HEK293 (cell line): Measurements from ENCODE around the gene UTP14C.

ENCODE experiments used
- CTCF ChIA-PET: fragments of 350-600 bp; formaldehyde crosslinking; extraction: SDS; loops from one replicate; lab custom pipeline; 2021; ENCODE audit warnings: antibody characterized with exemption; lab: Yijun Ruan, JAX
- POLR2A ChIA-PET: fragments of 300-600 bp; formaldehyde crosslinking; extraction: SDS; loops from one replicate; lab custom pipeline; 2020; ENCODE audit warnings: antibody characterized with exemption, inconsistent platforms; lab: Yijun Ruan, JAX
- H3K27ac ChIP-seq: fragments of 200-500 bp; sonication (Bioruptor generic); 2 replicates; pipeline ENCODE4 v1.5.1; 2014; ENCODE audit warnings: low read depth, low read length, control low read depth, inconsistent platforms; ENCODE audit errors: extremely low read depth
- H3K36me3 ChIP-seq, 2 experiments: fragments of 200-500 bp in 1 of 2; sonication (Bioruptor generic) in 1 of 2; 1 replicate in 1 of 2; 2 replicates in 1 of 2; pipeline ENCODE4 v1.5.1; 2014 to 2017; ENCODE audit warnings: inconsistent platforms in 2 of 2, low read length in 2 of 2; ENCODE audit not compliant: control insufficient read depth in 2 of 2, insufficient read depth in 1 of 2
- H3K4me1 ChIP-seq: fragments of 200-500 bp; sonication (Bioruptor generic); 2 replicates; pipeline ENCODE4 v1.5.1; 2014; ENCODE audit warnings: mild to moderate bottlenecking, low read length, inconsistent platforms; ENCODE audit not compliant: control insufficient read depth, insufficient read depth
- H3K4me3 ChIP-seq: 2 replicates; pipeline ENCODE4 v1.5.1; 2011; ENCODE audit warnings: low read depth, mild to moderate bottlenecking, control low read depth, low read length, moderate library complexity
- H3K9me3 ChIP-seq: fragments of 200-500 bp; sonication (Bioruptor generic); 2 replicates; pipeline ENCODE4 v1.5.1; 2014; ENCODE audit warnings: low read depth, low read length, inconsistent platforms; ENCODE audit not compliant: control insufficient read depth, insufficient read depth
- BCL11A ChIP-seq: fragments of 450-650 bp; formaldehyde crosslinking; IDR thresholded peaks from 2 replicates; pipeline ENCODE4 v1.5.1; 2016; ENCODE audit warnings: low read depth, missing biosample characterization, missing genetic modification characterization
- BCL11B ChIP-seq: fragments of 450-650 bp; formaldehyde crosslinking; IDR thresholded peaks from 2 replicates; pipeline ENCODE4 v1.5.1; 2016; ENCODE audit warnings: low read depth, missing biosample characterization, missing genetic modification characterization
- GLIS1 ChIP-seq: fragments of 450-650 bp; formaldehyde crosslinking; IDR thresholded peaks from 2 replicates; pipeline ENCODE4 v1.5.1; 2016; ENCODE audit warnings: missing biosample characterization, missing genetic modification characterization
- GLIS2 ChIP-seq: fragments of 450-650 bp; formaldehyde crosslinking; IDR thresholded peaks from 2 replicates; pipeline ENCODE4 v1.5.1; 2016; ENCODE audit warnings: missing biosample characterization, missing genetic modification characterization
- KLF10 ChIP-seq: fragments of 450-650 bp; IDR thresholded peaks from 2 replicates; pipeline ENCODE4 v1.5.1; 2018; ENCODE audit warnings: missing biosample characterization, mild to moderate bottlenecking, missing genetic modification characterization
- MYNN ChIP-seq: fragments of 450-650 bp; formaldehyde crosslinking; IDR thresholded peaks from 2 replicates; pipeline ENCODE4 v1.5.1; 2016; ENCODE audit warnings: missing biosample characterization, missing genetic modification characterization, borderline replicate concordance
- ZFP3 ChIP-seq: fragments of 450-650 bp; formaldehyde crosslinking; IDR thresholded peaks from 2 replicates; pipeline ENCODE4 v1.5.1; 2016; ENCODE audit warnings: low read depth, missing biosample characterization, missing genetic modification characterization
- ZNF121 ChIP-seq: fragments of 450-650 bp; formaldehyde crosslinking; IDR thresholded peaks from 2 replicates; pipeline ENCODE4 v1.5.1; 2016; ENCODE audit warnings: missing biosample characterization, missing genetic modification characterization
- ZNF146 ChIP-seq: fragments of 450-650 bp; formaldehyde crosslinking; IDR thresholded peaks from 2 replicates; pipeline ENCODE4 v1.5.1; 2016; ENCODE audit warnings: missing biosample characterization, missing genetic modification characterization
- ZNF214 ChIP-seq: fragments of 450-650 bp; formaldehyde crosslinking; IDR thresholded peaks from 2 replicates; pipeline ENCODE4 v1.5.1; 2017; ENCODE audit warnings: missing biosample characterization, mild to moderate bottlenecking, missing genetic modification characterization, borderline replicate concordance
- ZNF221 ChIP-seq: fragments of 450-650 bp; formaldehyde crosslinking; IDR thresholded peaks from 2 replicates; pipeline ENCODE4 v1.5.1; 2017; ENCODE audit warnings: missing biosample characterization, missing genetic modification characterization, borderline replicate concordance
- ZNF302 ChIP-seq: fragments of 450-650 bp; formaldehyde crosslinking; IDR thresholded peaks from 2 replicates; pipeline ENCODE4 v1.5.1; 2016; ENCODE audit warnings: missing biosample characterization, missing genetic modification characterization, low read depth
- ZNF426 ChIP-seq: fragments of 450-650 bp; formaldehyde crosslinking; IDR thresholded peaks from 2 replicates; pipeline ENCODE4 v1.5.1; 2017; ENCODE audit warnings: missing biosample characterization, missing genetic modification characterization, mild to moderate bottlenecking, inconsistent platforms, moderate library complexity
- ZNF521 ChIP-seq: fragments of 450-650 bp; formaldehyde crosslinking; IDR thresholded peaks from 2 replicates; pipeline ENCODE4 v1.5.1; 2017; ENCODE audit warnings: missing biosample characterization, mild to moderate bottlenecking, missing genetic modification characterization
- ZNF571 ChIP-seq: fragments of 450-650 bp; formaldehyde crosslinking; IDR thresholded peaks from 2 replicates; pipeline ENCODE4 v1.5.0; 2017; ENCODE audit warnings: missing biosample characterization, missing genetic modification characterization
- ZNF624 ChIP-seq: fragments of 450-650 bp; formaldehyde crosslinking; IDR thresholded peaks from 2 replicates; pipeline ENCODE4 v1.5.1; 2017; ENCODE audit warnings: missing biosample characterization, missing genetic modification characterization
- ZNF629 ChIP-seq: fragments of 450-650 bp; formaldehyde crosslinking; IDR thresholded peaks from 2 replicates; pipeline ENCODE4 v1.5.1; 2017; ENCODE audit warnings: missing biosample characterization, missing genetic modification characterization
- TF ChIP-seq, protein P1 (sequence below): fragments of 450-650 bp; IDR thresholded peaks from 2 replicates; pipeline ENCODE4 v1.5.1; 2018; ENCODE audit warnings: missing biosample characterization, missing genetic modification characterization
- TF ChIP-seq, protein P2 (sequence below): fragments of 450-650 bp; formaldehyde crosslinking; IDR thresholded peaks from 2 replicates; pipeline ENCODE4 v1.5.1; 2016; ENCODE audit warnings: missing biosample characterization, missing genetic modification characterization
- TF ChIP-seq, protein P3 (sequence below): fragments of 450-650 bp; formaldehyde crosslinking; IDR thresholded peaks from 2 replicates; pipeline ENCODE4 v1.5.1; 2016; ENCODE audit warnings: missing biosample characterization, missing genetic modification characterization
- TF ChIP-seq, protein P4 (sequence below): fragments of 450-650 bp; formaldehyde crosslinking; IDR thresholded peaks from 2 replicates; pipeline ENCODE4 v1.5.1; 2016; ENCODE audit warnings: missing biosample characterization, missing genetic modification characterization
- TF ChIP-seq, protein P5 (sequence below): fragments of 450-650 bp; formaldehyde crosslinking; IDR thresholded peaks from 2 replicates; pipeline ENCODE4 v1.5.1; 2016; ENCODE audit warnings: missing biosample characterization, missing genetic modification characterization

Gene UTP14C

DNA sequence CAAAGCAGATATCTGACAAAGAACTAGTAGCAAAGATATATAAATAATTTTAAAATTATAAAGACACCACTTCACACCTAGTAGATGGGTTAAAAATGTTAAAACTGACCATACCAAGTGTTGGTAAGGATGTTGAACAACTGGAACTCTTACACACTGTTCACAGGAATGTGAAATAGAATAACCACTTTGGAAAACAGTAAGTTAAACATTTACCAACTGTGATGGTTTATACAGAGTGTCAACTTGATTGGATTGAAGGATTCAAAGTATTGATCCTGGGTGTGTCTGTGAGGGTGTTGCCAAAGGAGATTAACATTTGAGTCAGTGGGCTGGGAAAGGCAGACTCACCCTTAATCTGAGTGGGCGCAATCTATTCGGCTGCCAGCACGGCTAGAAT is 19.2 kb downstream of the UTP14C start (continued):
- TF ChIP-seq, protein P1, sequence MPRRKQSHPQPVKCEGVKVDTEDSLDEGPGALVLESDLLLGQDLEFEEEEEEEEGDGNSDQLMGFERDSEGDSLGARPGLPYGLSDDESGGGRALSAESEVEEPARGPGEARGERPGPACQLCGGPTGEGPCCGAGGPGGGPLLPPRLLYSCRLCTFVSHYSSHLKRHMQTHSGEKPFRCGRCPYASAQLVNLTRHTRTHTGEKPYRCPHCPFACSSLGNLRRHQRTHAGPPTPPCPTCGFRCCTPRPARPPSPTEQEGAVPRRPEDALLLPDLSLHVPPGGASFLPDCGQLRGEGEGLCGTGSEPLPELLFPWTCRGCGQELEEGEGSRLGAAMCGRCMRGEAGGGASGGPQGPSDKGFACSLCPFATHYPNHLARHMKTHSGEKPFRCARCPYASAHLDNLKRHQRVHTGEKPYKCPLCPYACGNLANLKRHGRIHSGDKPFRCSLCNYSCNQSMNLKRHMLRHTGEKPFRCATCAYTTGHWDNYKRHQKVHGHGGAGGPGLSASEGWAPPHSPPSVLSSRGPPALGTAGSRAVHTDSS: no peak
- TF ChIP-seq BCL11A (no peak), ZNF624 (tag by site-specific recombination) (no peak), GLIS2 (tag by site-specific recombination) (no peak), ZNF521 (tag by site-specific recombination) (no peak), BCL11B (tag by site-specific recombination) (no peak), ZNF221 (no peak)
- TF ChIP-seq, protein P2, sequence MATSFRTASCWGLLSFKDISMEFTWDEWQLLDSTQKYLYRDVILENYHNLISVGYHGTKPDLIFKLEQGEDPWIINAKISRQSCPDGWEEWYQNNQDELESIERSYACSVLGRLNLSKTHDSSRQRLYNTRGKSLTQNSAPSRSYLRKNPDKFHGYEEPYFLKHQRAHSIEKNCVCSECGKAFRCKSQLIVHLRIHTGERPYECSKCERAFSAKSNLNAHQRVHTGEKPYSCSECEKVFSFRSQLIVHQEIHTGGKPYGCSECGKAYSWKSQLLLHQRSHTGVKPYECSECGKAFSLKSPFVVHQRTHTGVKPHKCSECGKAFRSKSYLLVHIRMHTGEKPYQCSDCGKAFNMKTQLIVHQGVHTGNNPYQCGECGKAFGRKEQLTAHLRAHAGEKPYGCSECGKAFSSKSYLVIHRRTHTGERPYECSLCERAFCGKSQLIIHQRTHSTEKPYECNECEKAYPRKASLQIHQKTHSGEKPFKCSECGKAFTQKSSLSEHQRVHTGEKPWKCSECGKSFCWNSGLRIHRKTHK (tag by site-specific recombination): no peak
- TF ChIP-seq, protein P3, sequence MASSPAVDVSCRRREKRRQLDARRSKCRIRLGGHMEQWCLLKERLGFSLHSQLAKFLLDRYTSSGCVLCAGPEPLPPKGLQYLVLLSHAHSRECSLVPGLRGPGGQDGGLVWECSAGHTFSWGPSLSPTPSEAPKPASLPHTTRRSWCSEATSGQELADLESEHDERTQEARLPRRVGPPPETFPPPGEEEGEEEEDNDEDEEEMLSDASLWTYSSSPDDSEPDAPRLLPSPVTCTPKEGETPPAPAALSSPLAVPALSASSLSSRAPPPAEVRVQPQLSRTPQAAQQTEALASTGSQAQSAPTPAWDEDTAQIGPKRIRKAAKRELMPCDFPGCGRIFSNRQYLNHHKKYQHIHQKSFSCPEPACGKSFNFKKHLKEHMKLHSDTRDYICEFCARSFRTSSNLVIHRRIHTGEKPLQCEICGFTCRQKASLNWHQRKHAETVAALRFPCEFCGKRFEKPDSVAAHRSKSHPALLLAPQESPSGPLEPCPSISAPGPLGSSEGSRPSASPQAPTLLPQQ (tag by site-specific recombination): no peak

DNA sequence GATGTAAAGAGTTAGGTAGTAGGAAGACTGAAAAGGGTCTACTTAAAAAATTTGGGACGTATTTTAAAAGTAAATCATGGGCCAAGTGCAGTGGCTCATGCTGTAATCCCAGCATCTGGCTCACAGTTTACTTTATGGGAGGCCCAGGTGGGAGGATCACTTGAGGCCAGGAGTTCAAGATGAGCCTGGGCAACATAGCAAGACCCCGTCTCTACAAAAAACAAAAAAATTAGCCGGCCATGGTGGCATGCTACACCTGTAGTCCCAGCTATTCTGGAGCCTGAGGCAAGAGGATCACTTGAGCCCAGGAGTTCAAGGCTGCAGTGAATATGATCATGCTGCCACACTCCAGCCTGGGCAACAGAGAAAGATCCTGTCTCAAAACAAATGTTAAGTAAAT is 23.0 kb downstream of the UTP14C start:
- Histone ChIP-seq H3K4me1 (no peaks in the 10 kb centered on the region), H3K36me3 (no peaks in the 10 kb centered on the region), H3K27ac (no peak overlapping the region), H3K9me3 (no peaks in the 10 kb centered on the region), H3K4me3 (no peak overlapping the region)
- peak; percentile 66 for TF ChIP-seq ZNF121 (tag by site-specific recombination)
- TF ChIP-seq KLF10 (tag by site-specific recombination): no peak
- POLR2A ChIA-PET: no interaction called here
- CTCF ChIA-PET: no interaction called here

DNA sequence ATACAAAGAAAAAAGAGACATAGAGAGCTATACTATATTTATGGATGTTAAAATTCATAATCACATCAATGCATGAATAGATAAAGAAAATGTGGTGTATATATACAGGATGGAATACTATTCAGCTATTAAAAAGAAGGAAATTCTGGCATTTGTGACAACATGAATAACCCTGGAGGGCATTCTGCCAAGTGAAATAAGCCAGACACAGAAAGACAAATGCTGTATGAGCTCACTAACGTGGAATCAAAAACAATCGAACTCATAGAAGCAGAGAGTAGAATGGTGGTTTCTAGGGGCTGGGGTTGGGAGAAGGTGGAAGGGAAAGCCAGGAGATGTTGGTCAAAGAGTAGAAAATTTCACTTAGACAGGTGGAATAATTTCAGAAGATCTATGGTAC is 24.0 kb downstream of the UTP14C start:
- H3K9me3 ChIP-seq: no peaks in the 10 kb centered on the region
- no peaks in the 10 kb centered on the region for H3K36me3 ChIP-seq
- H3K4me3 ChIP-seq: no peak overlapping the region
- H3K27ac ChIP-seq: no peak overlapping the region
- POLR2A ChIA-PET: no interaction called here
- CTCF ChIA-PET: interaction anchor here (0.6 kb wide), 1 partner anchor 919 kb away, joined by 6 read pairs; no protein-coding TSS in a partner anchor
- TF ChIP-seq ZNF146 (tag by site-specific recombination) (0 out of 2 replicates have a peak, but pooled peaks have one; percentile 5), MYNN (tag by site-specific recombination) (no peak)
- no peaks in the 10 kb centered on the region for H3K4me1 ChIP-seq

DNA sequence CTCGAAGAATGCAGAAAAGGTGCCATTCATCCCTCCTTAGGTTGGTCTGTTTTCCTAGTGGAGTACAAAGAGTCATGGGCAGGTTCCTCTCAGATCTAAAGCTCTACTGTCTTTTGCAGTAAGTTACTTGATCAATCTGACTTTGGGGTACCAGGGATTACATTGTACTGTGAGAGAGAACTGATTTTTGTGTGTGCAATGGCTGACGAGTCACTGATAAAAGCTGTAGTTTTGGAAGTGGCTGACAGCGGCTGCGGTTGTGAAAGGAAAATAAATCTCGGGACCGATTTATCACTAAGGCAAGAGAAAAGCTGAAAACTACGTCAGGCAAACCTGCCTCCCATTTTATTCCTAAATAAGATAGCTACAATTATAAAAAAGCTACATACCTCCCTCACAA is 26.9 kb downstream of the UTP14C start:
- ChIA-PET POLR2A (no interaction called here), CTCF (no interaction called here)
- H3K9me3 ChIP-seq: no peaks in the 10 kb centered on the region
- no peaks in the 10 kb centered on the region for H3K36me3 ChIP-seq
- no peak overlapping the region for H3K27ac ChIP-seq
- H3K4me1 ChIP-seq: no peaks in the 10 kb centered on the region
- no peak overlapping the region for H3K4me3 ChIP-seq
- TF ChIP-seq ZNF629 (tag by site-specific recombination): no peak
- TF ChIP-seq ZNF302 (tag by site-specific recombination): no peak
- TF ChIP-seq, protein P4, sequence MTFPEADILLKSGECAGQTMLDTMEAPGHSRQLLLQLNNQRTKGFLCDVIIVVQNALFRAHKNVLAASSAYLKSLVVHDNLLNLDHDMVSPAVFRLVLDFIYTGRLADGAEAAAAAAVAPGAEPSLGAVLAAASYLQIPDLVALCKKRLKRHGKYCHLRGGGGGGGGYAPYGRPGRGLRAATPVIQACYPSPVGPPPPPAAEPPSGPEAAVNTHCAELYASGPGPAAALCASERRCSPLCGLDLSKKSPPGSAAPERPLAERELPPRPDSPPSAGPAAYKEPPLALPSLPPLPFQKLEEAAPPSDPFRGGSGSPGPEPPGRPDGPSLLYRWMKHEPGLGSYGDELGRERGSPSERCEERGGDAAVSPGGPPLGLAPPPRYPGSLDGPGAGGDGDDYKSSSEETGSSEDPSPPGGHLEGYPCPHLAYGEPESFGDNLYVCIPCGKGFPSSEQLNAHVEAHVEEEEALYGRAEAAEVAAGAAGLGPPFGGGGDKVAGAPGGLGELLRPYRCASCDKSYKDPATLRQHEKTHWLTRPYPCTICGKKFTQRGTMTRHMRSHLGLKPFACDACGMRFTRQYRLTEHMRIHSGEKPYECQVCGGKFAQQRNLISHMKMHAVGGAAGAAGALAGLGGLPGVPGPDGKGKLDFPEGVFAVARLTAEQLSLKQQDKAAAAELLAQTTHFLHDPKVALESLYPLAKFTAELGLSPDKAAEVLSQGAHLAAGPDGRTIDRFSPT (tag by site-specific recombination): no peak
- no peak for TF ChIP-seq ZNF426
- TF ChIP-seq, protein P5, sequence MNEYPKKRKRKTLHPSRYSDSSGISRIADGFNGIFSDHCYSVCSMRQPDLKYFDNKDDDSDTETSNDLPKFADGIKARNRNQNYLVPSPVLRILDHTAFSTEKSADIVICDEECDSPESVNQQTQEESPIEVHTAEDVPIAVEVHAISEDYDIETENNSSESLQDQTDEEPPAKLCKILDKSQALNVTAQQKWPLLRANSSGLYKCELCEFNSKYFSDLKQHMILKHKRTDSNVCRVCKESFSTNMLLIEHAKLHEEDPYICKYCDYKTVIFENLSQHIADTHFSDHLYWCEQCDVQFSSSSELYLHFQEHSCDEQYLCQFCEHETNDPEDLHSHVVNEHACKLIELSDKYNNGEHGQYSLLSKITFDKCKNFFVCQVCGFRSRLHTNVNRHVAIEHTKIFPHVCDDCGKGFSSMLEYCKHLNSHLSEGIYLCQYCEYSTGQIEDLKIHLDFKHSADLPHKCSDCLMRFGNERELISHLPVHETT (tag by site-specific recombination): no peak
- no peak for TF ChIP-seq ZNF214 (tag by site-specific recombination)
- TF ChIP-seq ZFP3 (tag by site-specific recombination): no peak
- no peak for TF ChIP-seq GLIS1 (tag by site-specific recombination)
- no peak for TF ChIP-seq ZNF571 (tag by site-specific recombination)
